NCI-H2196 (cell line): ENCODE results near the gene RPAIN.
"Not testable (repeated sequence)": the region's sequence is repeated elsewhere in the genome, so short reads cannot be mapped to it uniquely, and the experiment has no call there.

ENCODE experiments used
- DNase-seq: peaks from one replicate; lab custom pipeline; 2025; ENCODE audit not compliant: unreplicated experiment; lab: John Stamatoyannopoulos, UW

The RPAIN gene

GRCh38 chr17:5429191-5429887, 9.4 kb downstream of the RPAIN start:
- DNase-seq, result peak; percentile 18

DNA sequence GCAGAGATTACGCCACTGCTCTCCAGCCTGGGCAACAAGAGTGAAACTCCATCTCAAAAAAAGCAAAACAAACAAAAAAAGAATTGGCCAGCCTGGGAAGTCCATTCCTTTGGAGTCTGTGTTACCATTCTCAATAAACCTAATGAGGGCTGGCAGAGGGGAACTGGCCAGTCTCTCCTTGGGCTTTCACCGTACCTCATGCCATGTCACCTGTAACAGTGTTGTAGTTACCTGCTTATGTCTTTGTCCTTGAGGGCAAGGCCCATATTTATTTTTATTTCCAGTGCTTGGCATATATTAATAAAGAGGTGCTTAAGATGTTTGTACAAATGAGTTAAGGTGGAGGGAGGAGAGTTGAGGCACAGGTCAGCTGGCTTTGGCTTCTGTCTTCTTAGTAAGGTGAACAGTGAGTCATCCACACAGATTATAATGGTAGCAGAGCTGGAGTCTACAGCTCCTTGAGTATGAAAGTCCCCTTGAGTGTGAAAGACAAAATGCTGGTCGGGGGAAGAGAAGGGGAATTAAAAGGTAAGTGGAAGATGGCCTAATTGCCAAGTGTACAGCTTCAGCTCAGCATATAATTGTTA, 10.5 kb downstream of the RPAIN start:
- DNase-seq, result no peak

GRCh38 chr17:5431234-5431633, 11.3 kb downstream of the RPAIN start:
- DNase-seq, result not testable (repeated sequence)

GRCh38 chr17:5431949-5432556, 12.1 kb downstream of the RPAIN start:
- DNase-seq, result no peak

GRCh38 chr17:5434984-5435383, 15.0 kb downstream of the RPAIN start:
- no peak for DNase-seq

- not testable (repeated sequence) for DNase-seq
Observed at GRCh38 chr17:5435781-5436315, 15.9 kb downstream of the RPAIN start.

GRCh38 chr17:5437721-5438317, 17.8 kb downstream of the RPAIN start:
- DNase-seq, result no peak

DNA sequence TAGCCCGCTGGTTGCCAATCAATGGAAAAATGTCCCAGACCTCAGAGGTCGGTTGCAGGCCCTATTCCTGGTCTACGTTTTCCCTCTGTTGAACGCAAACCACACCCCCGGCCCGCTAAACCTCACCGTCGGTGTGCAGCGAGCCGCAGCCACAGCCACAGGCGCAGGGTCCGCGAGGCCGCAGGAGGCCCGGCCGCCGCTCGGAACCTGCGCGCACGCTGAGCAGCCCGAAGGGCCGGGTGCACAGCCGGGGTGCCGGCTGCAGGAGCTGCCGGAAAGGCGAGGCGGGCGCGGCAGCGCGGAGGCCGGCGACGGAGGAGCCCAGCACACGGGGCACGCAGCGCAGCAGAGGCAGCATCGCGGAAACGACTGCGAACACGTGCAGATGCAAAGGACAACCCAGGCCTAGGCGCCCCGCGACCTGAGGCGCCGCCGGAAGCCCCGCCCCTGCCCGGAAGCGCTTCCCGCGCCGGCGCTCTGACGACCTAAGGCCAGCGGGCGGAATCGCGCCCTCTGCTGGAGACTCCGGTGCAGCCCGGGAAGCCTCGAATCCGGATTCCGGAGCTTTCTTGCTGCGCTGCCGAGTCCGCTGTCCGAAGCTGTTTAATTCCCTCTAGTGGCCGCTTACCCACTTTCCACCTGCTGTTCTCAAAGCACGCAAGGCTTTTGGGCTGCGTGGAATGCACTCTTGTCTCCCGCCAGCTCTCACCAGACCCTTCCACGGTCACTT, 18.9 kb downstream of the RPAIN start, which contains the start of gene C1QBP:
TSS of gene C1QBP (minus strand) at position 440 of the 730 bp plus-strand sequence. CDS start at position 358, 82 bp downstream.
- DNase-seq, result peak; percentile 80

DNA sequence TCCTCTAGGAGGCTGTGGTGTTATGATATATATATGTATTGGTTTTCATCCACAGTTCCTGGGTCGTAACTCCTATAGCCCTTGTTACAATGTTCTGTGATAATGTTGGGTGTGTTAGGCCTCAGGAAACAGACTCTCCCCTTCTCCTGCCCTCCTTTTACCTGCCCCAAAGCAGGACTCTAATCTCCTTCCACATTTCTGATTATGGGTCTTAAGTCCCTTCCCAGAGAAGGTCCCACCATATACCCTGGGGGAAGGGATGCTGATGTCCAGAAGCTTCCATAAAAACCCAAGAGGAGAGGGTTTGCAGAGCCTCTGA, 19.4 kb downstream of the RPAIN start:
- no peak for DNase-seq

- no peak for DNase-seq
Observed at GRCh38 chr17:5443728-5444127, 23.7 kb downstream of the RPAIN start.

DNA sequence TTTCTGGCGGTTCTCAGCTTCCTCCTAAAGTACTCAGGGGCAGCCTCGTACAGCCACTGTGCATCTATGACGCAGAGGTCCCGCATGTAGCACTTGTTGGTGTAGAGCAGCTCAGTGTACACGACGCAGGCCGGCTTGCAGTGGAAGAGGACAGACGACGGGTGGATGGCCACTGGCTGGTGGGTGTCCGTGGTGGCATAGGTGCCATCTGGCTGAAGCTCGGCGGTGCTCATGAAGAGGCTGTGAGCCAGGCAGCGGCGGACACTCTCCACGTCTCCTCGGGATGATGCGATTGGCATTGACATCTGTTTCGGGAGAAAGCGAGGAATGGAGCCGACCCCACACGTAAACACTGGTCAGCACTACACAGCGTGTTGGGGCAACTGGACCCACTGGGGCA, 24.2 kb downstream of the RPAIN start:
- no peak for DNase-seq

- DNase-seq, result no peak
Observed at GRCh38 chr17:5446786-5447185, 26.8 kb downstream of the RPAIN start.

- DNase-seq, result no peak
Observed at GRCh38 chr17:5464717-5465507, 44.9 kb downstream of the RPAIN start.

- DNase-seq, result no peak
Observed at GRCh38 chr17:5466295-5466694, 46.3 kb downstream of the RPAIN start.

DNA sequence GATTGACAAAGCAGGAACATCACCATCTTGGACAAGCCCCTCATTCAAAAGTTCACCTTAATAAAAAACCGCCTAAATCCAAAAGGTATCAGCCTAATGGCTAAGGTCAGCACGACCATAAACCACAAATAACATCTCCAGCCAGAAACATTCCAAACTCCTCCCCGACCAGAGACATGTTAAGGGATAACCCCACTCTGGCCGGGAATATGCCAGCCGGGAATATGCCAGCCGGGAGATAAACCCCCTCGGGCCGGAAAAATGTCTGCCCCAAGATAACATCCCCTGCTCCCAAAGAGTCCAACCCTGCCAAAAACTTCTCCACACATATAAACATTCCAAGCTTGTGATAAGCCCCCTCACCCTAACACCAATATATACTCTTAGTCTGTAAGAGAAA, 47.4 kb downstream of the RPAIN start:
- DNase-seq, result no peak

DNA sequence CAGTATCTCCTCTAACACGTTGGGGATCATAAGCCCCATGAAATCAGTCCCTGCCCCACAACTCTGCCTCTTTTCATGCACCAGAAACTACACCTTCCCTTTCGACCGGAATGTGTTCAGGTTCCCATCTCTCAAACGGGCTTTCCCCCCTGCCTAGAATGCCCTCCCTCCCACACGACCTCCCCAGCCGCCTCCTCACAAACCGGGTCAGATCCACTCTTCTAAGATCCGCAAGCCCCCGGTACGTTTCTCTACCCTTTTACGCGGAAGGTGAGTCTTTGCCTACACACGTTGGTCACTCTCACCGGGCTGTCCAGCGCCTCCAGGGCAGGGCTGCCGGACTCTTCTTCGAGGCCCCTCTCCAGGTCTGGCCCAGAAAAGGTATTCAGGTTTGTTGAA, 48.1 kb downstream of the RPAIN start:
- DNase-seq, result no peak

- no peak for DNase-seq
Observed at GRCh38 chr17:5472511-5472910, 52.5 kb downstream of the RPAIN start.

GRCh38 chr17:5473906-5474305, 53.9 kb downstream of the RPAIN start:
- DNase-seq, result no peak

GRCh38 chr17:5478992-5479391, 59.0 kb downstream of the RPAIN start:
- no peak for DNase-seq

- no peak for DNase-seq
Observed at GRCh38 chr17:5480962-5481361, 61.0 kb downstream of the RPAIN start.
